ENCODE data around the gene MEIKIN. TPM values are rescaled to one million over a fixed set of nuclear protein-coding genes. Genes with fewer than 3 reads are reported as not detected.

MEIKIN gene
- total RNA-seq, 1 experiment from 2014 or later = not detected

- no peak overlapping the region for H3K4ac ChIP-seq (ENCODE audit: low read depth, low read length)
- H2BK5ac ChIP-seq (ENCODE audit: insufficient read length, low read length) = no peak overlapping the region
- H3K14ac ChIP-seq (ENCODE audit: insufficient read depth, low read length) = no peak overlapping the region
- no peaks in the 10 kb centered on the region for H3K79me2 ChIP-seq (ENCODE audit: insufficient read depth, low read length)
- Mint-ChIP-seq H3K4me1 (peaks cover 0 to 8% of the 10 kb centered on the region in 2 experiments; a peak in 2 of 4 replicates), H3K9me3 (no peaks in the 10 kb centered on the region), H3K4me3 (no peak overlapping the region), H3K27me3 (ENCODE audit: low read depth) (no peaks in the 10 kb centered on the region), H3K36me3 (ENCODE audit: insufficient read depth in 1 of 3, low read depth in 3 of 3) (no peaks in the 10 kb centered on the region), H3K27ac (no peak overlapping the region)
- no peak overlapping the region for H3K27ac ChIP-seq (ENCODE audit: insufficient read length, low read depth, low read length)
- no peak for DNase-seq
- H3K18ac ChIP-seq (ENCODE audit: insufficient read length, low read depth, low read length) = no peak overlapping the region
- no peak overlapping the region for H3T11ph ChIP-seq (ENCODE audit: low read length)
- TF ChIP-seq, protein P1, sequence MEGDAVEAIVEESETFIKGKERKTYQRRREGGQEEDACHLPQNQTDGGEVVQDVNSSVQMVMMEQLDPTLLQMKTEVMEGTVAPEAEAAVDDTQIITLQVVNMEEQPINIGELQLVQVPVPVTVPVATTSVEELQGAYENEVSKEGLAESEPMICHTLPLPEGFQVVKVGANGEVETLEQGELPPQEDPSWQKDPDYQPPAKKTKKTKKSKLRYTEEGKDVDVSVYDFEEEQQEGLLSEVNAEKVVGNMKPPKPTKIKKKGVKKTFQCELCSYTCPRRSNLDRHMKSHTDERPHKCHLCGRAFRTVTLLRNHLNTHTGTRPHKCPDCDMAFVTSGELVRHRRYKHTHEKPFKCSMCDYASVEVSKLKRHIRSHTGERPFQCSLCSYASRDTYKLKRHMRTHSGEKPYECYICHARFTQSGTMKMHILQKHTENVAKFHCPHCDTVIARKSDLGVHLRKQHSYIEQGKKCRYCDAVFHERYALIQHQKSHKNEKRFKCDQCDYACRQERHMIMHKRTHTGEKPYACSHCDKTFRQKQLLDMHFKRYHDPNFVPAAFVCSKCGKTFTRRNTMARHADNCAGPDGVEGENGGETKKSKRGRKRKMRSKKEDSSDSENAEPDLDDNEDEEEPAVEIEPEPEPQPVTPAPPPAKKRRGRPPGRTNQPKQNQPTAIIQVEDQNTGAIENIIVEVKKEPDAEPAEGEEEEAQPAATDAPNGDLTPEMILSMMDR (conservative IDR thresholded peaks at IDR 0.05) = peak; percentile 69
- no peak overlapping the region for H3K9ac ChIP-seq (ENCODE audit: extremely low read depth, insufficient read length, low read length)
- no peaks in the 10 kb centered on the region for H3K27me3 ChIP-seq (ENCODE audit: insufficient read depth, low read length)
- no peak overlapping the region for H2BK15ac ChIP-seq (ENCODE audit: low read depth, low read length)
- H3K4me1 ChIP-seq (ENCODE audit: insufficient read depth, low read length) = peaks cover 6% of the 10 kb centered on the region; the same call in 1 of the 2 replicates
- no peak overlapping the region for H2AFZ ChIP-seq (ENCODE audit: low read length)
- H3K79me1 ChIP-seq (ENCODE audit: insufficient read depth, low read depth, low read length, poor library complexity, severe bottlenecking) = no peaks in the 10 kb centered on the region
- H2AK5ac ChIP-seq (ENCODE audit: insufficient read length, low read length) = no peak overlapping the region
- H4K8ac ChIP-seq (replicated peaks; ENCODE audit: insufficient read length, low read depth, low read length) = no peak overlapping the region
- H4K5ac ChIP-seq (ENCODE audit: insufficient read length, low read depth, low read length) = no peak overlapping the region
- H4K20me1 ChIP-seq (ENCODE audit: control insufficient read depth, insufficient read depth, insufficient read length) = no peaks in the 10 kb centered on the region
- H2BK12ac ChIP-seq (ENCODE audit: insufficient read length, low read depth, low read length) = no peak overlapping the region
- no peaks in the 10 kb centered on the region for H3K23me2 ChIP-seq (ENCODE audit: insufficient read length, low read depth, low read length, poor library complexity, severe bottlenecking)
- no peak overlapping the region for H4K91ac ChIP-seq (ENCODE audit: insufficient read length, low read depth, low read length)
- H3K4me2 ChIP-seq (ENCODE audit: insufficient read depth, insufficient read length, low read length) = no peak overlapping the region
- no peak overlapping the region for H2BK20ac ChIP-seq (ENCODE audit: low read depth, low read length, poor library complexity, severe bottlenecking)
- no peak overlapping the region for H3K23ac ChIP-seq (ENCODE audit: insufficient read length, low read depth, low read length)
- H2BK120ac ChIP-seq (ENCODE audit: low read depth, low read length, poor library complexity, severe bottlenecking) = no peak overlapping the region
- no peaks in the 10 kb centered on the region for H3K9me3 ChIP-seq (ENCODE audit: control insufficient read depth, low read depth, low read length)
- no peak overlapping the region for H3K56ac ChIP-seq (ENCODE audit: insufficient read length, low read depth, low read length)
- WGBS (ENCODE audit: extremely low coverage, insufficient read length, low lambda C conversion rate) = no CpG with 5 or more reads among the region's 3 CpGs
Measured at GRCh38 chr5:131810510-131811249, 134.8 kb downstream of the MEIKIN start.

Measured in H9 (cell line).